Stimulated activated naive CD8-positive, alpha-beta T cell treated with anti-CD3 and anti-CD28 coated beads, Interleukin-15, amount 100 ng/mL, for 72 hours (primary cell): ENCODE measurements around the gene SH3GL3.

Experiments
- ATAC-seq: fragments of 150-1000 bp; cut with Tn5 transposase; 2 replicates; pipeline ENCODE4 v1.10.0; 2021; ENCODE audit warnings: mild to moderate bottlenecking, moderate library complexity
- DNase-seq, 2 donors: peaks; one replicate each; pipeline ENCODE4 v3.0.0; 2021 to 2022
- H3K27ac Mint-ChIP-seq, 2 donors: one replicate each; pipeline ENCODE4 v1.8.0; 2022; ENCODE audit warnings: mild to moderate bottlenecking in 2 of 2, mixed read lengths in 2 of 2, moderate library complexity in 2 of 2
- H3K27me3 Mint-ChIP-seq: one replicate; pipeline ENCODE4 v1.8.0; 2022; ENCODE audit warnings: mixed read lengths
- H3K4me1 Mint-ChIP-seq: one replicate; pipeline ENCODE4 v1.8.0; 2022; ENCODE audit warnings: mild to moderate bottlenecking, mixed read lengths
- H3K4me3 Mint-ChIP-seq, 2 donors: one replicate each; pipeline ENCODE4 v1.8.0; 2022; ENCODE audit warnings: mild to moderate bottlenecking in 2 of 2, mixed read lengths in 2 of 2, moderate library complexity in 1 of 2
- H3K9me3 Mint-ChIP-seq, 2 donors: one replicate each; pipeline ENCODE4 v1.8.0; 2022; ENCODE audit warnings: mixed read lengths in 2 of 2

Gene SH3GL3

GRCh38 chr15:83446904-83447709 lies at the start of gene SH3GL3:
TSS of gene SH3GL3 (plus strand) at chr15:83447341. CDS start at chr15:83447534, 193 bp downstream.
- DNase-seq (peak; percentile 63), ATAC-seq (peak; percentile 87)
- peak within 1 kb of the TSS; percentile 75 for H3K4me3 Mint-ChIP-seq
- peak within 1 kb of the TSS in 1 of 2 donors; percentile 60 for H3K27ac Mint-ChIP-seq
- H3K9me3 Mint-ChIP-seq, result no peaks in the 10 kb centered on the region
- H3K4me1 Mint-ChIP-seq, result peaks cover 14% of the 10 kb centered on the region
- H3K27me3 Mint-ChIP-seq, result peaks cover 55% of the 10 kb centered on the region

- no peak for ATAC-seq
- H3K4me3 Mint-ChIP-seq, result no peak overlapping the region
- H3K27me3 Mint-ChIP-seq, result peaks cover 23% of the 10 kb centered on the region
- no peak for DNase-seq
- H3K9me3 Mint-ChIP-seq, result no peaks in the 10 kb centered on the region
- H3K4me1 Mint-ChIP-seq, result no peaks in the 10 kb centered on the region
- no peak overlapping the region for H3K27ac Mint-ChIP-seq
These were observed 48.5 kb upstream of the SH3GL3 start for GRCh38 chr15:83398626-83399025.

- H3K9me3 Mint-ChIP-seq, result no peaks in the 10 kb centered on the region
- ATAC-seq (no peak), DNase-seq (no peak)
- no peak overlapping the region for H3K4me3 Mint-ChIP-seq
- peaks cover 27% of the 10 kb centered on the region for H3K27me3 Mint-ChIP-seq
- peak overlapping the region in 1 of 2 donors; percentile 5 for H3K27ac Mint-ChIP-seq
- H3K4me1 Mint-ChIP-seq, result no peaks in the 10 kb centered on the region
These were observed 43.0 kb upstream of the SH3GL3 start for GRCh38 chr15:83404121-83404520.

GRCh38 chr15:83410532-83410931 lies 36.6 kb upstream of the SH3GL3 start:
- DNase-seq (no peak), ATAC-seq (no peak)
- Mint-ChIP-seq H3K4me1 (no peaks in the 10 kb centered on the region), H3K27ac (no peak overlapping the region), H3K4me3 (no peak overlapping the region), H3K9me3 (no peaks in the 10 kb centered on the region), H3K27me3 (peaks cover 26% of the 10 kb centered on the region)

- DNase-seq, result no peak
- H3K4me1 Mint-ChIP-seq, result no peaks in the 10 kb centered on the region
These were observed 34.0 kb upstream of the SH3GL3 start for GRCh38 chr15:83413054-83413719.

GRCh38 chr15:83422081-83422480 lies 25.1 kb upstream of the SH3GL3 start:
- no peak for DNase-seq
- Mint-ChIP-seq H3K27me3 (peaks cover 33% of the 10 kb centered on the region), H3K27ac (no peak overlapping the region), H3K9me3 (peaks cover 0 to 4% of the 10 kb centered on the region in 2 donors), H3K4me3 (no peak overlapping the region), H3K4me1 (no peaks in the 10 kb centered on the region)
- ATAC-seq, result no peak

More at GRCh38 chr15:83413054-83413719, 34.0 kb upstream of the SH3GL3 start:
- Mint-ChIP-seq H3K9me3 (no peaks in the 10 kb centered on the region), H3K27ac (no peak overlapping the region), H3K4me3 (no peak overlapping the region), H3K27me3 (peaks cover 17% of the 10 kb centered on the region)
- ATAC-seq, result no peak

GRCh38 chr15:83422541-83422940 lies 24.6 kb upstream of the SH3GL3 start:
- Mint-ChIP-seq H3K27me3 (peaks cover 33% of the 10 kb centered on the region), H3K9me3 (peaks cover 0 to 4% of the 10 kb centered on the region in 2 donors), H3K27ac (no peak overlapping the region), H3K4me3 (no peak overlapping the region), H3K4me1 (no peaks in the 10 kb centered on the region)
- DNase-seq (no peak), ATAC-seq (no peak)

GRCh38 chr15:83424101-83424500 lies 23.0 kb upstream of the SH3GL3 start:
- H3K4me3 Mint-ChIP-seq, result no peak overlapping the region
- peaks cover 42% of the 10 kb centered on the region for H3K27me3 Mint-ChIP-seq
- H3K27ac Mint-ChIP-seq, result no peak overlapping the region
- H3K4me1 Mint-ChIP-seq, result no peaks in the 10 kb centered on the region
- no peak for ATAC-seq
- no peak for DNase-seq
- peaks cover 4 to 7% of the 10 kb centered on the region in 2 donors for H3K9me3 Mint-ChIP-seq

- Mint-ChIP-seq H3K9me3 (peaks cover 4 to 7% of the 10 kb centered on the region in 2 donors), H3K27ac (no peak overlapping the region), H3K4me3 (no peak overlapping the region), H3K27me3 (peaks cover 36% of the 10 kb centered on the region), H3K4me1 (no peaks in the 10 kb centered on the region)
- ATAC-seq (no peak), DNase-seq (no peak)
These were observed 16.7 kb upstream of the SH3GL3 start for GRCh38 chr15:83430441-83430840.

GRCh38 chr15:83431521-83431920 lies 15.6 kb upstream of the SH3GL3 start:
- peaks cover 39% of the 10 kb centered on the region for H3K27me3 Mint-ChIP-seq
- H3K4me3 Mint-ChIP-seq, result no peak overlapping the region
- H3K9me3 Mint-ChIP-seq, result peaks cover 3 to 7% of the 10 kb centered on the region in 2 donors
- H3K4me1 Mint-ChIP-seq, result no peaks in the 10 kb centered on the region
- H3K27ac Mint-ChIP-seq, result no peak overlapping the region
- DNase-seq (no peak), ATAC-seq (no peak)

GRCh38 chr15:83435202-83435601 lies 11.9 kb upstream of the SH3GL3 start:
- Mint-ChIP-seq H3K9me3 (no peaks in the 10 kb centered on the region), H3K4me1 (no peaks in the 10 kb centered on the region), H3K27me3 (peaks cover 40% of the 10 kb centered on the region), H3K27ac (no peak overlapping the region), H3K4me3 (no peak overlapping the region)
- ATAC-seq, result no peak
- DNase-seq, result no peak

- H3K27me3 Mint-ChIP-seq, result peaks cover 42% of the 10 kb centered on the region
- H3K4me3 Mint-ChIP-seq, result no peak overlapping the region
- ATAC-seq (no peak), DNase-seq (no peak)
- H3K9me3 Mint-ChIP-seq, result no peaks in the 10 kb centered on the region
- H3K27ac Mint-ChIP-seq, result no peak overlapping the region
- no peaks in the 10 kb centered on the region for H3K4me1 Mint-ChIP-seq
These were observed 11.4 kb upstream of the SH3GL3 start for GRCh38 chr15:83435782-83436181.

GRCh38 chr15:83436513-83437158 lies 10.5 kb upstream of the SH3GL3 start:
- no peaks in the 10 kb centered on the region for H3K4me1 Mint-ChIP-seq
- peak; percentile 68 for ATAC-seq
- no peak overlapping the region for H3K4me3 Mint-ChIP-seq

GRCh38 chr15:83443076-83443847 lies 3.9 kb upstream of the SH3GL3 start:
- Mint-ChIP-seq H3K4me3 (no peak overlapping the region), H3K27ac (no peak overlapping the region), H3K4me1 (peaks cover 12% of the 10 kb centered on the region), H3K27me3 (peaks cover 53% of the 10 kb centered on the region), H3K9me3 (no peaks in the 10 kb centered on the region)
- DNase-seq, result no peak
- ATAC-seq, result no peak

More at GRCh38 chr15:83436513-83437158, 10.5 kb upstream of the SH3GL3 start:
- Mint-ChIP-seq H3K27ac (no peak overlapping the region), H3K9me3 (no peaks in the 10 kb centered on the region), H3K27me3 (peaks cover 43% of the 10 kb centered on the region)
- no peak for DNase-seq

- Mint-ChIP-seq H3K4me3 (no peak overlapping the region), H3K9me3 (no peaks in the 10 kb centered on the region), H3K27me3 (peaks cover 60% of the 10 kb centered on the region), H3K27ac (no peak overlapping the region), H3K4me1 (peaks cover 14% of the 10 kb centered on the region)
- ATAC-seq, result no peak
- DNase-seq, result no peak
These were observed 2.2 kb upstream of the SH3GL3 start for GRCh38 chr15:83444936-83445335.
